ES-I3 (cell line): Measurements from ENCODE around the gene ST6GALNAC3.
"Not testable (repeated sequence)": the region's sequence is repeated elsewhere in the genome, so short reads cannot be mapped to it uniquely, and the experiment has no call there.

Source experiments
- H3K36me3 ChIP-seq: 2 replicates; pipeline ENCODE4 v1.6.1; 2013; ENCODE audit warnings: mild to moderate bottlenecking, low read length, control low read depth, moderate library complexity; ENCODE audit not compliant: insufficient read depth
- H3K4me1 ChIP-seq: 2 replicates; pipeline ENCODE4 v1.6.1; 2013; ENCODE audit warnings: mild to moderate bottlenecking, control low read depth, low read length; ENCODE audit not compliant: insufficient read depth
- H3K9ac ChIP-seq: 2 replicates; pipeline ENCODE4 v1.6.1; 2013; ENCODE audit warnings: low read depth, mild to moderate bottlenecking, low read length, moderate library complexity
- H3K9me3 ChIP-seq: 2 replicates; pipeline ENCODE4 v1.6.1; 2013; ENCODE audit warnings: mild to moderate bottlenecking, low read length, moderate library complexity; ENCODE audit not compliant: control insufficient read depth, insufficient read depth

Gene ST6GALNAC3

DNA sequence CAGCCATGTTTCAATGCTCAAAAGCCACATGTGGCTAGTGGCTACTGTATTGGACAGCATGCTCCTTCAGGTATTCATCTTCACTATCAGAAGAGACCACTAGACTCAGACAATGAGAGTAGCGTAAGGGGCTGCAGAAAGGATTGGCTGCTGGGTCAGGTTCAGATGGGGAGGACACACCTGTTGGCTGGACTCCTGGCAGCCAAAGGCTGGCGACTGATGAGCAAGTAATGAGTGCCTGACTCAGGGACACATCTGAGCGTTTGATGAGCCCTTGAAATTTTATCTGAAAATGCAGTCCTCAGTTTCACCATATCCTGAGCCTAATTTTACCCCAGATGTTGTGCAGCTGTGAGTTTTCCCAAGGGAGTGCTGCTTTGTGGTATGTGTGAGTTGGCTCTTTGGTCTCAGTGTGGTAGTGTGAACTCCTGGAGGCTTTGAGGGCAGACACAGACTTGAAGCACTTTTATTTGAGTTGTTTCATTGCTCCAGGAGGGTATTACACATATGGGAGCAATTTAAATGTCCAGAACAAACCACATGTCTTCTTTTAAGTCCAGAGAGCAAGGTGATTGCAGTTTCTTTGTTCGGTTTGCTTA lies 9.6 kb downstream of the ST6GALNAC3 start:
- Histone ChIP-seq H3K36me3 (no peaks in the 10 kb centered on the region), H3K9ac (no peak overlapping the region)

DNA sequence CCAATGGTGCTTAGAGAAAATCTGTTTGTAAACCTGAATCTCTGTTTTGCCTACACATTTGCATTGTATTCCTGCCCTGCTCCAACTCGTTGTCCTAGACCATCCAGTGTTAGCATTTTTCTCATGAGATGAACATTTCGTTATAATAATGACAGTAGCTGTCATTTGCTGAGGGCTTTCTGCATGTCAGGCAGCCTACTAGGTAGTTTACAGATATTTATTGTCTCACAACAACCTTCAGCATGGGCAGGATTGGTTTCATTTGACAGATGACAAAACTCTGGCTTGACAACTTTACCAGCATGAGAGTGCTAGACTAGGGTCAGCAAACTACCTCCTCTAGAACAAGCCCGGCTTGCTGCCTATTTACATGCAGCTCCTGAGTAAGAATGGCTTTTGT lies 10.1 kb downstream of the ST6GALNAC3 start:
- Histone ChIP-seq H3K36me3 (no peaks in the 10 kb centered on the region), H3K9me3 (no peaks in the 10 kb centered on the region), H3K4me1 (peaks cover 6% of the 10 kb centered on the region), H3K9ac (no peak overlapping the region)

More for the DNA sequence above, 9.6 kb downstream of the ST6GALNAC3 start:
- Histone ChIP-seq H3K4me1 (peaks cover 6% of the 10 kb centered on the region), H3K9me3 (no peaks in the 10 kb centered on the region)

DNA sequence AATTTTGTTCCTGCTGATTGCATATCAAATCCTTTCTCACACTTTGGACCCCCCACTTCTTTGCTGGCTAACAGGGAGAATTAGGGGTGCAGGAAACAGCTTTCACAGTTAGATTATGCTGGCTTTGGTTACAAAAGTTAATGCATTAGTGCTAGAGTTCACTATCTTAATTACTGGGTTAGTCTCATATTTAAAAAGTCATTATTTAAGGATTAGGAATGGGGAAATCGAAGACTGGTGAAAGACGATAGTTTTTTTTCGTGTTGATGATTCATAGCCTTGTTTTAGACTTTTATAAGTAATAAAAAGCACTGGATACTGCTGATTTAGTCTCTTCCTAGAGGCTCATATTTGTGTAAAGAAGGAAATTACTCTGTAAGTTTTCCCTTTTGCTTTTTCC lies 11.6 kb downstream of the ST6GALNAC3 start:
- Histone ChIP-seq H3K4me1 (peaks cover 6% of the 10 kb centered on the region), H3K9me3 (no peaks in the 10 kb centered on the region), H3K9ac (no peak overlapping the region), H3K36me3 (no peaks in the 10 kb centered on the region)

DNA sequence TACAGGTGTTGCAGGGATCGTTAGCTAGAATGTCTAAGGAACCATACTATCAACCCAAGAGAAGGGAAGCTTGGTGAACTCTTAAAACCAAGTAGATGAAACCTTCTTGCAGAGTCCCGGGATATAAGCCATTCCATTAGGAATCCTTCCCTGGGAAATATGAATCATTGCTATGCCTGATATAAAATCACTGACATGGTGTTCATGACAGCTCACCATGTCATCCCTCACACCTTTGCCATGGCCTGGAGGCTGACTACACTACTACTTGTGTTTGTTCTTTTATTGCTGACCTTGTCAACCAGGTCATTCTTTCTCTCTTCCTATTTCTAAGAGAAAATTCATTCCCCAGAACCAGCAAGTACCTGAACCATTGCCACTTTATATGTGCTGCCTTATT lies 12.1 kb downstream of the ST6GALNAC3 start:
- no peaks in the 10 kb centered on the region for H3K9me3 ChIP-seq
- peaks cover 6% of the 10 kb centered on the region for H3K4me1 ChIP-seq
- H3K36me3 ChIP-seq = no peaks in the 10 kb centered on the region
- no peak overlapping the region for H3K9ac ChIP-seq

DNA sequence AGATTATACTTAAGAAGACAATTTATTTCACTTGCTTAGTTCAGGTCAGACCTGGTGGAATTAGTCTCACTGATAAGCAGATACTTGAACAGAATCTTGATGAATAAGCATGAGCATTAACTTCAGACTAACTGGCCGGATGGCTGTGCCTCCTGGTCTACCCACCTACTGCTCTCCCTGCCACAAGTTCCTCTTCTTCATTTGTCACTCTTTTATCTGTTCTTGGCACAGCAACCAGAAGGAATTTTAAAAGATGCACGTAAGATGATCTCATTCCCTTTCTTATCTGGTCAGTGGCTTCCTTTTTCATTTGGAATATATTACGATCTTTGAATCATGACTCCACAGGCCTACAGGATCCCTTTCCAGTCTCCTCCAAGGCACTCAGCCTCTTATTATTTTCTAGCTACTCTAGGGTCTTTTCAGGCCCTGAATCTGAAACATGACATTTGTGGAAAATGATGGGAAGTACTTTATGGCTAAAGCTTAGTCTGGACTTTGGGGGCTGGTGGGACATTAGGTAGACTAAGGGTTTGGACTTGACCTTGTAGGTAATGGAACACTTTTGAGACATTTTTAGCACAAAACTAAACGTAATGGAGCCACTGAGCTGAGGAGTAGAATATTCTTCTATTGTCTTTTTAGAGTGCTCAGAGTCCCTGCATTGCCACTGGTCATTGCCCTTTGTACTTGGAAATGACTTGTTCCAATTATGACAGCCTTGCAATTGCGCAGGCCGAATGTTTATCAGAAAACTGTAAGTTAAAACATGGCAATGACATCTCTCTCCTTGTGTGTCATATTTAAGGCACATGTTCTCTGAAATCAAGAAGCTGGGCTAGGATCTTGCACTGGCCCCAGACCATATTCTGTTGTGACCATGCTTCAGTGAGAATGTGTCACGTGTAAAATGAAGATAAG lies 16.0 kb downstream of the ST6GALNAC3 start:
- Histone ChIP-seq H3K9ac (no peak overlapping the region), H3K4me1 (no peaks in the 10 kb centered on the region), H3K36me3 (no peaks in the 10 kb centered on the region), H3K9me3 (no peaks in the 10 kb centered on the region)

DNA sequence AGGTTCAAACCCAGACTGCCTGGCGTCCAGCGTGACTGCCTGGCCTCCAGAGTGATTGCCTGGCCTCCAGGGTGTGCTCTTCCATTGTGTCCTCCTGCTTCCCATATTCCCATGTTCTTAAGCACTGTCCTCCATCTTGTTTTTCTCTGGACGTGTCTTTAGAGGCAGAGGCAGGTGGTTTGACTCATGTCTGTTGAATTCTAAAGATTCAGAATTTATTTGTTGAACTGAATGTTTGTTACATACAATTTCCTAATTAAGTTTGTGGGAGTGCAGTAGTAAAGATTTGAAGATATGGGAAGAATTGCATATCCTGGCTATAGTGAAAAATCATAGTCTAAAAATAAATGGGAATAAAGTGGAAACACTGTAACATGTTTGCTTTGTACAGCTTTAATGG lies 18.3 kb downstream of the ST6GALNAC3 start:
- Histone ChIP-seq H3K9ac (no peak overlapping the region), H3K36me3 (no peaks in the 10 kb centered on the region), H3K9me3 (no peaks in the 10 kb centered on the region), H3K4me1 (no peaks in the 10 kb centered on the region)

DNA sequence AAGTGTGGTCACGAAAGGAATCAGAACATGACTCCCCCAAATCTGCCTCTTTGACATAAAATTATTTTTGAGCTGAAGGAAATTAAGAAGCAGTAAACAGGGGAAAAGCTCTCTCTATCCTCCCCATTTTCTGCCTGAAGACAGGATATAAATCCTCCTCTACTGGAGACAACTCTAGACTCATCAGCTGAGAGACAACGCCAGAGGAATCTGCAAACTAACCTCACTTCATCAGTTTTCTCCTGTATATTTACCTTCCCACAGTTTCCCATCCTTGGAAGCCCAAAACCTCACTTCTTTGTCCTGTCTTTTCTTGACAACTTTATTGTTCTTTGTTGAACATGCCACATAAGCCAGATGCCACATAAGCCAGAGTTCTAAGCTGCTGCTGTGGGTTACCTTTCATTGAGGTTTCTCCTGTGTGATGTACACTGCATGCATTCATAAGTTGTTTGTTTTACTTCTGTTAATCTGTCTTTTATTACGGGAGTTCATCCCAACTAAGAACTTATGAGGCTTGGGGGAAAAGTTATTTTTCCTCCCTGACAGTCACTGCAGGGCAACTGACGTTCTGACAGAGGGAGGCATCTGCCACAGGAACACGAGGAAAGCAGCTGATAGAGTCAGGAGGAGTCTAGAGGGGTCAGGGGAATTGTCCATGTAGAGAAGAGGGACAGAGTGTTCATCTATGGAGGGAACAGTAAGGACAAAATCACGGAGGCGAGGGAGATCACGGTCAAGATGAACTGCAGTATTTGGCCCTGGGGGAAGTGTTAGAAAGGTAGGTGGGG lies 19.2 kb downstream of the ST6GALNAC3 start:
- Histone ChIP-seq H3K4me1 (no peaks in the 10 kb centered on the region), H3K9ac (no peak overlapping the region), H3K36me3 (no peaks in the 10 kb centered on the region), H3K9me3 (no peaks in the 10 kb centered on the region)

DNA sequence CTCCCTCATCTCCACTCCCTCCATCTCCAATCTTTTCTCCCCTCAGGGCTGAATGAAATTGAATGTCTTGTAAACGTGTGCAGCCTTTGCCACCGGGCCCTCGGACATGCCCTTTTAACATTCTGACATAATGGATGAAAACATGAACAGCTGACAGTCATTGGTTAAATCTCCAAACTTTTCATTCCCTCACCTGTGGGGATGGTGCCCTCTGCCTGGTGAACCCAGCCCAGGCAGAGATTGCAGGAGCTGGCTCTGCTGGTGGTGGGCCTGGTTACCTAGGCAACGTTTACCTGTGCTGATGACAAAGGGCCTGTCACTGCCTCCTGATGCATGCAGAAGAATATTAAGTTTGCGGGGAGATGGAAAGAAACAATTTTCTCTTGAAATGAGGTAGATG lies 21.3 kb downstream of the ST6GALNAC3 start:
- Histone ChIP-seq H3K9me3 (no peaks in the 10 kb centered on the region), H3K36me3 (no peaks in the 10 kb centered on the region), H3K9ac (no peak overlapping the region), H3K4me1 (no peaks in the 10 kb centered on the region)

DNA sequence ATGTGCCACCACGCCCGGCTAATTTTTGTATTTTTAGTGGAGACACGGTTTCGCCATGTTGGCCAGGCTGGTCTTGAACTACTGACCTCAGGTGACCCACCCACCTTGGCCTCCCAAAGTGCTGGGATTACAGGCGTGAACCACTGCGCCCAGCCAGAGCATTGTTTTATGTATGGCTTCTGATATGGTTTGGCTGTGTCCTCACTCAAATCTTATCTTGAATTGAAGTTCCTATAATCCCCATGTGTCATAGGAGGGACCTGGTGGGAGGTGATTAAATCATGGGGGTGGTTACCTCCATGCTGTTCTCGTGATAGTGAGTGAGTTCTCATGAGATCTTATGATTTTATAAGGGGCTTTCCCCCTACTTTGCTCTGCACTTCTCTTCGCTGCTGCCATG lies 22.5 kb downstream of the ST6GALNAC3 start:
- H3K4me1 ChIP-seq, H3K36me3 ChIP-seq, H3K9ac ChIP-seq, H3K9me3 ChIP-seq: not testable (repeated sequence)

DNA sequence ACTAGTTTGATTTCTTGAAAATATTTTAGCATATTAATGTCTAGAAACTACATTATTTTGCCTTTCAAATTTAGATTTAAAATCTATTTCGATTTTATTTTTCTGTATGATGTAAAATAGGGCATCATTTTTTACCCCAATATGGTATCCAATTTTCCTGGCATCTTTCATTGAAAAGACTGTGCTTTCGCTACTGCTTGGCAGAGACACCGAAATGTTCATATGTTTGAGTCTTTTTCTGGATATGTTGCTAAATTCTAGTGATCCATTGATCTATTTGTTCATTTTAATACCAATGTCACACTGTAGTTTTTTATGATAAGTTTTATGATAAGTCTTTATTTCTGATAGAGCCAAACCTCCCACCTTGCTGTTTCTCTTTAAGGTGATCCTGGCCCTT lies 24.3 kb downstream of the ST6GALNAC3 start:
- no peaks in the 10 kb centered on the region for H3K9me3 ChIP-seq
- no peaks in the 10 kb centered on the region for H3K4me1 ChIP-seq
- H3K36me3 ChIP-seq = no peaks in the 10 kb centered on the region
- H3K9ac ChIP-seq = no peak overlapping the region

DNA sequence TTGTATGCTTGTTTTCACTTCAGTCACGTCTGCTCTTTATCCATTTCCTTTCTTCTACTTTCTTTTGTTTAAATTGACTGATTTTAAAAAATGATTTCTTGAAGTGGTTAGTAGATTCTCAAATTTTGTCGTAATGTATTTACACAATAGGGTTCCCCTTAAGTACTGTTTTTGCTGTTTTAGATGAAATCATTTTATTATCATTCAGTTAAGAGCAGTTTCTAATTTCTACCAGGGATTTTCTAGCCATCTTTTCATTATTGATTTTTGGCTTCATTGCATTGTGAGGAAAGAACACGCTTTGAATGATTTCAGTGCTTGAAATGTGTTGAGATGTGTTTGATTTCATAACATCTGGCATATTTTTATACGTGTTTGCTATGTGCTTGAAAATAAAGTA lies 27.0 kb downstream of the ST6GALNAC3 start:
- no peaks in the 10 kb centered on the region for H3K9me3 ChIP-seq
- no peak overlapping the region for H3K9ac ChIP-seq
- H3K36me3 ChIP-seq = no peaks in the 10 kb centered on the region
- H3K4me1 ChIP-seq = no peaks in the 10 kb centered on the region

DNA sequence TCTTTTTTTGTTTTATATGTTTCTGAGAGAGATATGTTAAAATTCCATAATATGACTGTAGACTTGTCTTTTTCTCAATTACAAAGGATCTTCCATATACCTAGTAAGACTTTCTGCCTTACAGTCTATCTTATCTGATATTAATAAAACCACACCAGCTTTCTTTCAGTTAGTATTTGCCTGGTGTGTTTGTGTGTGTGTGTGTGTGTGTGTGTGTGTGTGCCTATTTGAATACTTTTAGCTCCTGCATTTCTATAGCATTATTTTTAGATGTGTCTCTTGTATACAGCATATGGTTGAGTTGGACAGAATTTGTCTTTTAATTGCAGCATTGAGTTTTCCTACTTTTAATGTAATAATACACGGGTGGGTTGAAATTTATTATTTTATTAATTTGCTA lies 27.5 kb downstream of the ST6GALNAC3 start:
- no peak overlapping the region for H3K9ac ChIP-seq
- H3K9me3 ChIP-seq = no peaks in the 10 kb centered on the region
- no peaks in the 10 kb centered on the region for H3K36me3 ChIP-seq
- no peaks in the 10 kb centered on the region for H3K4me1 ChIP-seq

DNA sequence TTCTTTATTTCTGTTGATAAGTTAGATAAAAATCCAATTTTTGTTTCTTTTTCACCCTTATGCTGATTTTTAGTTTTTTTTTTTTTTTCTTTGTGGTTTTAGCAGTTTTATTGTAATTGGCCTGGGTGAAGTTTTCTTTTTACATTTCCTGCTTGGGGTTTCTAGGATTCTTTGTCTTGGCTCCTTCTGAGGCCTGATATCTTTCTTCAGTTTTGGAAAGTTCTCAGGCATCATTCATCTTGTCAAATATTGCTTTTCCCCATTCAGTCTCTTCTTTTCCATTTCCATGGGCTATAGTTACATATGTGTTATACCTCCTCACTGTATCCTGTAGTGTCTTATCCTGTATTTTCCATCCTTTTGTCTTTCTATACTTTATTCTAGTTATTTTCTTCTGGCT lies 28.5 kb downstream of the ST6GALNAC3 start:
- no peaks in the 10 kb centered on the region for H3K4me1 ChIP-seq
- H3K9me3 ChIP-seq = no peaks in the 10 kb centered on the region
- H3K9ac ChIP-seq = no peak overlapping the region
- no peaks in the 10 kb centered on the region for H3K36me3 ChIP-seq

DNA sequence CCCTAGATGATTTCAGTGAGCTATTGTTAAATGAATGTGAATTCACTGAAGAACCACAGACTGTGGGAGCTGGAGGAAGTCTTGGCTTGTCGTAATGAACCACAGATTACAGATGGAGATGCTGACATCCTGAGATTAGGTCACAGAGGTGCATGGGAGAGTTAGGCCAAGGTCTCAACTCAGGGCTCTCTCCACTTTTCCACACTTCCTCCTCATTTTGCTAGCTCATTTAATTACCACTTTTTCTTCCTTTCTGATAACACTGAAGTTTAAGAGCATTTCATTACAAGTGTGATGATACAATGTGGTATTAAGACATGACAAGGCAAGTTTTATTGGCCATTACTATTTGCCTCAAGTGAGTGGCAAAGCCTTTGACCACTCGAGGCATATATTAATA lies 30.8 kb downstream of the ST6GALNAC3 start:
- Histone ChIP-seq H3K4me1 (no peaks in the 10 kb centered on the region), H3K36me3 (no peaks in the 10 kb centered on the region), H3K9ac (no peak overlapping the region), H3K9me3 (no peaks in the 10 kb centered on the region)
